Karpas-422 (cell line): ENCODE data around the gene EXPH5. TPM values are rescaled to one million over a fixed set of nuclear protein-coding genes. Genes with fewer than 3 reads are reported as not detected.

Source experiments
- DNase-seq: peaks from one replicate; pipeline ENCODE4 v3.0.0-alpha.2; 2015
- H2AFZ ChIP-seq: fragments of 200-600 bp; sonication (generic); 2 replicates; pipeline ENCODE4 v1.6.1; 2014; ENCODE audit warnings: antibody characterized with exemption, low read length, mixed read lengths
- H3K27ac ChIP-seq: fragments of 200-600 bp; sonication (generic); 2 replicates; pipeline ENCODE4 v1.5.1; 2014; ENCODE audit warnings: mild to moderate bottlenecking, low read length, moderate library complexity
- H3K27me3 ChIP-seq: fragments of 200-600 bp; sonication (generic); 2 replicates; pipeline ENCODE4 v1.6.1; 2014; ENCODE audit warnings: low read length, mixed read lengths
- H3K36me3 ChIP-seq: fragments of 200-600 bp; sonication (generic); 2 replicates; pipeline ENCODE4 v1.6.1; 2014; ENCODE audit warnings: low read length, mixed read lengths; ENCODE audit not compliant: insufficient read depth
- H3K4me1 ChIP-seq: fragments of 200-600 bp; sonication (generic); 2 replicates; pipeline ENCODE4 v1.6.1; 2014; ENCODE audit warnings: mild to moderate bottlenecking, low read length, mixed read lengths
- H3K4me2 ChIP-seq: fragments of 200-600 bp; sonication (generic); 2 replicates; pipeline ENCODE4 v1.6.1; 2014; ENCODE audit warnings: low read length, low read depth, mild to moderate bottlenecking; ENCODE audit not compliant: poor library complexity, severe bottlenecking
- H3K4me3 ChIP-seq: fragments of 200-600 bp; sonication (generic); 2 replicates; pipeline ENCODE4 v1.5.1; 2014; ENCODE audit warnings: mild to moderate bottlenecking, antibody characterized with exemption, low read length, mixed read lengths
- H3K79me2 ChIP-seq: fragments of 200-600 bp; sonication (generic); 2 replicates; pipeline ENCODE4 v1.6.1; 2014; ENCODE audit warnings: mild to moderate bottlenecking, low read length, mixed read lengths
- H3K9ac ChIP-seq: fragments of 200-600 bp; sonication (generic); 2 replicates; pipeline ENCODE4 v1.6.0; 2014; ENCODE audit warnings: low read length
- H3K9me2 ChIP-seq: fragments of 200-600 bp; sonication (generic), shearing (Covaris generic); replicated peaks from 2 replicates; pipeline ENCODE4 v1.6.0; 2014; ENCODE audit warnings: mild to moderate bottlenecking, low read length, moderate library complexity; ENCODE audit not compliant: insufficient read depth
- H3K9me3 ChIP-seq: fragments of 300-700, 200-600 bp; sonication (generic); 2 replicates; pipeline ENCODE4 v1.6.1; 2014; ENCODE audit warnings: low read length, mixed read lengths
- H4K20me1 ChIP-seq: fragments of 200-600 bp; sonication (generic); 2 replicates; pipeline ENCODE4 v1.6.1; 2014; ENCODE audit warnings: mild to moderate bottlenecking, antibody characterized with exemption, low read length, low read depth; ENCODE audit not compliant: insufficient read depth
- total RNA-seq: library from RNA; depleted of rRNA; stranded (reverse); fragments of >200 nt; shearing (Covaris generic); gene quantifications from 2 replicates; pipeline ENCODE4 v1.2.3, GENCODE V29; 2014; ENCODE audit warnings: low replicate concordance

EXPH5 gene
- total RNA-seq, 1 experiment from 2014 or later: not detected

- DNase-seq: no peak
- Histone ChIP-seq H3K79me2 (no peaks in the 10 kb centered on the region), H3K4me3 (no peak overlapping the region), H3K4me2 (no peak overlapping the region), H4K20me1 (no peaks in the 10 kb centered on the region), H3K9me3 (no peaks in the 10 kb centered on the region), H2AFZ (no peak overlapping the region), H3K9me2 (no peaks in the 10 kb centered on the region), H3K36me3 (no peaks in the 10 kb centered on the region), H3K27me3 (no peaks in the 10 kb centered on the region), H3K9ac (no peak overlapping the region), H3K27ac (no peak overlapping the region), H3K4me1 (no peaks in the 10 kb centered on the region)
Observed at GRCh38 chr11:108628812-108629211, 35.2 kb upstream of the EXPH5 start.

- Histone ChIP-seq H3K4me3 (no peak overlapping the region), H2AFZ (no peak overlapping the region), H3K79me2 (no peaks in the 10 kb centered on the region), H3K27ac (no peak overlapping the region), H4K20me1 (no peaks in the 10 kb centered on the region), H3K9me2 (no peaks in the 10 kb centered on the region), H3K4me1 (no peaks in the 10 kb centered on the region), H3K9me3 (no peaks in the 10 kb centered on the region), H3K4me2 (no peak overlapping the region), H3K27me3 (no peaks in the 10 kb centered on the region), H3K36me3 (no peaks in the 10 kb centered on the region), H3K9ac (no peak overlapping the region)
- no peak for DNase-seq
Observed at GRCh38 chr11:108628326-108628725, 34.8 kb upstream of the EXPH5 start.

- no peaks in the 10 kb centered on the region for H3K36me3 ChIP-seq
- no peak overlapping the region for H3K9ac ChIP-seq
- no peaks in the 10 kb centered on the region for H3K79me2 ChIP-seq
- no peak overlapping the region for H3K4me2 ChIP-seq
- no peaks in the 10 kb centered on the region for H3K27me3 ChIP-seq
- H3K4me1 ChIP-seq: no peaks in the 10 kb centered on the region
- no peak overlapping the region for H2AFZ ChIP-seq
- H3K4me3 ChIP-seq: no peak overlapping the region
- DNase-seq: no peak
- no peaks in the 10 kb centered on the region for H4K20me1 ChIP-seq
- no peaks in the 10 kb centered on the region for H3K9me2 ChIP-seq
- no peak overlapping the region for H3K27ac ChIP-seq
- no peaks in the 10 kb centered on the region for H3K9me3 ChIP-seq
Observed at GRCh38 chr11:108624196-108624925, 30.8 kb upstream of the EXPH5 start.

GRCh38 chr11:108622341-108622740 lies 28.8 kb upstream of the EXPH5 start:
- Histone ChIP-seq H4K20me1 (no peaks in the 10 kb centered on the region), H3K4me2 (no peak overlapping the region), H3K79me2 (no peaks in the 10 kb centered on the region), H3K27ac (no peak overlapping the region), H2AFZ (no peak overlapping the region), H3K36me3 (no peaks in the 10 kb centered on the region), H3K4me1 (no peaks in the 10 kb centered on the region), H3K27me3 (no peaks in the 10 kb centered on the region), H3K4me3 (no peak overlapping the region), H3K9me2 (no peaks in the 10 kb centered on the region), H3K9me3 (no peaks in the 10 kb centered on the region), H3K9ac (no peak overlapping the region)
- no peak for DNase-seq

GRCh38 chr11:108620958-108621772 lies 27.6 kb upstream of the EXPH5 start:
- no peak overlapping the region for H3K4me2 ChIP-seq
- DNase-seq: no peak
- H3K36me3 ChIP-seq: no peaks in the 10 kb centered on the region
- no peaks in the 10 kb centered on the region for H3K79me2 ChIP-seq
- H4K20me1 ChIP-seq: no peaks in the 10 kb centered on the region
- no peaks in the 10 kb centered on the region for H3K9me2 ChIP-seq
- no peaks in the 10 kb centered on the region for H3K27me3 ChIP-seq
- no peaks in the 10 kb centered on the region for H3K4me1 ChIP-seq
- no peaks in the 10 kb centered on the region for H3K9me3 ChIP-seq
- H3K27ac ChIP-seq: no peak overlapping the region
- no peak overlapping the region for H3K4me3 ChIP-seq
- no peak overlapping the region for H3K9ac ChIP-seq
- no peak overlapping the region for H2AFZ ChIP-seq

GRCh38 chr11:108618529-108618928 lies 25.0 kb upstream of the EXPH5 start:
- Histone ChIP-seq H3K27ac (no peak overlapping the region), H4K20me1 (no peaks in the 10 kb centered on the region), H3K4me1 (no peaks in the 10 kb centered on the region), H3K27me3 (no peaks in the 10 kb centered on the region), H3K9me3 (no peaks in the 10 kb centered on the region), H3K9ac (no peak overlapping the region), H3K4me3 (no peak overlapping the region), H3K4me2 (no peak overlapping the region), H3K79me2 (no peaks in the 10 kb centered on the region), H2AFZ (no peak overlapping the region), H3K36me3 (no peaks in the 10 kb centered on the region), H3K9me2 (no peaks in the 10 kb centered on the region)
- DNase-seq: no peak

GRCh38 chr11:108617055-108617454 lies 23.5 kb upstream of the EXPH5 start:
- Histone ChIP-seq H3K27me3 (no peaks in the 10 kb centered on the region), H3K79me2 (no peaks in the 10 kb centered on the region), H3K4me2 (no peak overlapping the region), H3K9me3 (no peaks in the 10 kb centered on the region), H3K4me3 (no peak overlapping the region), H2AFZ (no peak overlapping the region), H3K36me3 (no peaks in the 10 kb centered on the region), H3K27ac (no peak overlapping the region), H4K20me1 (no peaks in the 10 kb centered on the region), H3K9me2 (no peaks in the 10 kb centered on the region), H3K9ac (no peak overlapping the region), H3K4me1 (no peaks in the 10 kb centered on the region)
- DNase-seq: no peak

GRCh38 chr11:108616549-108616948 lies 23.0 kb upstream of the EXPH5 start:
- H3K4me2 ChIP-seq: no peak overlapping the region
- no peak overlapping the region for H3K9ac ChIP-seq
- no peak for DNase-seq
- no peak overlapping the region for H2AFZ ChIP-seq
- no peaks in the 10 kb centered on the region for H3K9me2 ChIP-seq
- no peaks in the 10 kb centered on the region for H3K9me3 ChIP-seq
- no peak overlapping the region for H3K4me3 ChIP-seq
- no peaks in the 10 kb centered on the region for H3K79me2 ChIP-seq
- H3K36me3 ChIP-seq: no peaks in the 10 kb centered on the region
- H3K27ac ChIP-seq: no peak overlapping the region
- H4K20me1 ChIP-seq: no peaks in the 10 kb centered on the region
- H3K4me1 ChIP-seq: no peaks in the 10 kb centered on the region
- H3K27me3 ChIP-seq: no peaks in the 10 kb centered on the region
